ENCODE measurements around the gene P2RX6. TPM values are rescaled to one million over a fixed set of nuclear protein-coding genes. Genes with fewer than 3 reads are reported as not detected.

P2RX6 gene
- under 0.01 TPM in 1 of 2 replicates, not detected in the other for total RNA-seq

GRCh38 chr22:21014726-21015465 is at the start of gene P2RX6:
Gene P2RX6, plus strand, starts transcription at chr22:21015165. Its CDS starts 10 bp downstream, at chr22:21015175.
- no peak for DNase-seq

- no peak for DNase-seq
These were observed 48.8 kb upstream of the P2RX6 start for GRCh38 chr22:20965888-20966855.

GRCh38 chr22:20966883-20967696 is 47.9 kb upstream of the P2RX6 start, which contains the start of gene AIFM3:
Gene AIFM3, plus strand, starts transcription at chr22:20967255. Its CDS starts 690 bp downstream, at chr22:20967945.
- DNase-seq, result no peak

- no peak for DNase-seq
These were observed 47.2 kb upstream of the P2RX6 start for GRCh38 chr22:20967697-20968211.

DNA sequence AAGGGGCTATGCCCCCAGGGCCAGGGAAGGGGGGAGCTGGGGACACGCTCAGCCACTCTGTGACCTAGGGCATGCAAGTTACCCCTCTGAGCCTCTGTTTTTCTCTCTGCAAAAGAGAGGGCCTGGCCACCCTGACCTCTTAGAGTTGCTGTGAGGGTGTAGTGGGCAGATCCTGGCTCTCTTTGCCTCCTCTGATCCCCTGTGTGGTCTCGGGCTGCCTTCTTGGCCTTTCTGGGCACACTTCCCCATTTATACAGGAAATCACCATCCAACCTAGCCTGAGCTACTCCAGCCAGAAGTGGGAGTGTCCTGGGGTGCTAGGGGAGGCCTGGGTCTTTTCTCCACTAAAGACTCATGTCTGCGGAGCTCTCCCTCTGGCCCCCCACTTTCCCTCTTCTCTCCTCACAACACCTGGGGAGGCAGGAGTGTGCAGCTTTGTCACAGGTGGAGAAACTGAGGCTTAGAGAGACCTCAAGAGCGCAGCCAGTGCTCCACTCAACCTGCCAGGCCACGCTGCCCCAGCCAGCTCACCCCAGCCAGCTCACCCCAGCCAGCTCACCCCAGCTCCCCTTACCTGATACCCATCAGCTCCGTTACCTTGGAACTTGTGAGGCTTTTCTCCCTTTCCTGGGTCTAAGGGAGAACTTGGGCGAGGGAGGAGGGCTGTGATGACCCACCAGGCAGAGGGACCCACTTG is 46.5 kb upstream of the P2RX6 start:
- no peak for DNase-seq

GRCh38 chr22:20970939-20971657 is 43.9 kb upstream of the P2RX6 start:
- DNase-seq, result no peak

DNA sequence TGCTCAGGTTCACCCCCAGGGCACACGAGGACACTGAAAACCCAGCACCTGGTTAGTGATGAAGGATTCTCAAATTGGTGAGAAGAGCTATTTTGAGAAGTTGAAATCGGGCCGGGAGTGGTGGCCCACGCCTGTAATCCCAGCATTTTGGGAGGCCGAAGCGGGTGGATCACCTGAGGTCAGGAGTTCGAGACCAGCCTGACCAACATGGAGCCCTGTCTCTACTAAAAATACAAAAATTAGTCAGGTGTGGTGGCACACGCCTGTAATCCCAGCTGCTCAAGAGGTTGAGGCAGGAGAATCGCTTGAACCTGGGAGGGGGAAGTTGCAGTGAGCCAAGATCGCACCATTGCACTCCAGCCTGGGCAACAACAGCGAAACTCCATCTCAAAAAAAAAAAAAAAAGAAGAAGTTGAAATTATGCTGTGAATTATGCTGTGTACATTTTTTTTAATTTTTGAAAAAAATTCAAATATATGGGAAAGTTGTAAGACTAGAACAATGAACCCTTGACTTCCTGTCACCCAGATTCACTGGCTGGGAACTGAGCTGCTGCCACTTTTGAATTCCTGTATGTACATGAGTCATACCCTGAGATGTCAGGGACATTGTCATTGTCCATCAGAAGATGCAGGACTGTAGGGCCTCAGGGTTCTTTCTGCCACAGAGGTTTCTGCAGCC is 42.8 kb upstream of the P2RX6 start:
- peak; percentile 48 for DNase-seq

DNA sequence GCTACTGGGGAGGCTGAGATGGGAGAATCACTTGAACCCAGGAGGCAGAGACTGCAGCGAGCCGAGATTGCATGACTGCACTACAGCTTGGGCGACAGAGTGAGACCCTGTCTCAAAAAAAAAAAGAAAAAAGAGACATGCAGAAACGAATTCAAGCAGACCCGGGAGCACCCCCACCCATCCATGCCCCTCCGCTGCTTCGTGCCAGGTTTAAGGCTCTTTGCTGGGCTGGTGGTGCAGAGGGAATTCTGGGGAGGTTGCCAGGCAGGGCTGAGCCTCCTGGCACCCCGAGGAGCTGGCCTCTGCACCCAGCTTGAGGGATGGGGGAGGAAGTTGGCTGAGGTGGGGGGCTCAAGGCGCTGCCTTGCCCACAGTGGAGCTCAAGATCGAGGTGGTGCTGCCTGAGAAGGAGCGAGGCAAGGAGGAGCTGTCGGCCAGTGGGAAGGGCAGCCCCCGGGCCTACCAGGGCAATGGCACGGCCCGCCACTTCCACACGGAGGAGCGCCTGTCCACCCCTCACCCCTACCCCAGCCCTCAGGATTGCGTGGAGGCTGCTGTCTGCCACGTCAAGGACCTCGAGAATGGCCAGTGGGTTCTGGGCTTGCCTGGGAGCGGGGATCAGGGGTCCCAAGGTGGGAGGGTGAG is 41.9 kb upstream of the P2RX6 start:
- DNase-seq, result no peak

GRCh38 chr22:20973634-20974286 is 41.2 kb upstream of the P2RX6 start:
- DNase-seq, result no peak

- DNase-seq, result no peak
These were observed 40.5 kb upstream of the P2RX6 start for GRCh38 chr22:20974336-20974955.

GRCh38 chr22:20975541-20976290 is 39.2 kb upstream of the P2RX6 start:
- no peak for DNase-seq

DNA sequence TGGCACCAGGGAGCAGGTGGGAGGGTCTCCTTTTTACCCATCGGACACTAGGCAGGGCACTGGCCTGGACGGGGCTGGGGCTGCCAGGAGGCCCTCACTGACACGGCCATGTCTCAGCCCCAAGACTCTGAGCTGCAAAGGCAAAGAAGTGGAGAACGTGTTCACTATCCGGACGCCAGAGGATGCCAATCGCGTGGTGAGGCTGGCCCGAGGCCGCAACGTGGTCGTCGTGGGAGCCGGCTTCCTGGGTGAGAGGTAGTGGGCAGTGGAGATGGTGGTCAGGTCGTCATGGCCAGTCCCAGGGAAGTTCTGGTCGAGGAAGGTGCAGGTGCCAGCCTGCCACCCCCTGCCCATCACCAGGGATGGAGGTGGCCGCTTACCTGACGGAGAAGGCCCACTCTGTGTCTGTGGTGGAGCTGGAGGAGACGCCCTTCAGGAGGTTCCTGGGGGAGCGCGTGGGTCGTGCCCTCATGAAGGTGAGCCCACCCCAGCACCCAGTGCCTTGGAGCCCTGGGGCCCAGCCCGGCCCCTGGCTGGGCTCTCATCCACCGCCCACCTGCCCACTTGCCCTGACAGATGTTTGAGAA is 38.6 kb upstream of the P2RX6 start:
- no peak for DNase-seq

- no peak for DNase-seq
These were observed 37.9 kb upstream of the P2RX6 start for GRCh38 chr22:20977019-20977418.

- no peak for DNase-seq
These were observed 37.3 kb upstream of the P2RX6 start for GRCh38 chr22:20977516-20978170.

GRCh38 chr22:20978419-20978818 is 36.5 kb upstream of the P2RX6 start:
- no peak for DNase-seq

GRCh38 chr22:20979243-20979809 is 35.6 kb upstream of the P2RX6 start:
- DNase-seq, result peak; percentile 89
